Stimulated activated CD4-positive, alpha-beta T cell treated with anti-CD3 and anti-CD28 coated beads, Interleukin-4, amount 100 ng/mL, for 4 hours (primary cell): ENCODE measurements around the gene CCNK.
A peak's percentile ranks its signal among the peaks of the same experiment; 100 is the strongest.

ENCODE experiments used
- DNase-seq, 2 experiments: peaks; one replicate each; pipeline ENCODE4 v3.0.0-alpha.2; 2020

Gene CCNK

DNA sequence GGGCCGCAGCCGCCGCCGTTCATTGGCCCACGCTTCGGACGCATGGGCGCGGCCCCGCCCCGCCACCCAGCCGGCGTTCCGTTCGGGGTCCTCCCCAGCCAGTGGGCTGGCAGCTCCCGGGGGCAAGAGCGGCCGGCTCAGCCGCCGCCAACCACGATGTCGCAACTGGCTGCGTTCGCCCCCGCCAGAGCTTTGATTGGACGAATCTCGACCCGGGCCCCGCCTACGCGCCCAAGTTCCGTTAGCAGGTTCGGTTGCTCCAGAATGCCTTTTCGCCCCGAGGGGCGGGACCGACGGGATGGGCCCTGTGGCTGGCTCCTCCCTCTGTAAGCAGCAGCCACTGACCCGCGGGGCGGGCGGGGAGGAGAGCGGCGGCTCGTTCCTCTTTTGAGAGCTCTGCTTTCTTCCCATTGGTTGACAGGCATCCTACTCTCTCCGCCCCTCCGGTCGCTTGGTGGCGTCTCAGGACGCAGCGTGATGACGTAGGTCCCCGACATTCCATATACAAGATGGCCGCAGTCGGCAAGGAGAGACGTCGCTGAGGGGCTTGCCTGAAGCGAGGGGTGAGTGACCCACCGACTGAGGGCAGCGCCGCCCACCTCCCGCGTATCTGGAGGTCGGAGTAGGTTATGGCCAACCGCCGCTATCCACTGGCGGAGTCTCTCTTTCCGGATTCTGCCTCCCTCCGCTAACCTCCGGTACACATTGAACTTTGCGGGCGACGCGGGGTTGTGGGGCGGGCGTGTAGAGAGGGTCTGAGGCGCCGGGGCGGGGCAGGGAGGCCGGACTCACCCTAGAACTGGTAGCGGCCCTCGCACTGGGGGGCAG lies at the start of gene CCNK:
TSS of gene CCNK (plus strand) at position 493 of the 828 bp plus-strand sequence. CDS start 11,269 bp downstream, outside the sequence.
- peak; percentile 100 for DNase-seq

DNA sequence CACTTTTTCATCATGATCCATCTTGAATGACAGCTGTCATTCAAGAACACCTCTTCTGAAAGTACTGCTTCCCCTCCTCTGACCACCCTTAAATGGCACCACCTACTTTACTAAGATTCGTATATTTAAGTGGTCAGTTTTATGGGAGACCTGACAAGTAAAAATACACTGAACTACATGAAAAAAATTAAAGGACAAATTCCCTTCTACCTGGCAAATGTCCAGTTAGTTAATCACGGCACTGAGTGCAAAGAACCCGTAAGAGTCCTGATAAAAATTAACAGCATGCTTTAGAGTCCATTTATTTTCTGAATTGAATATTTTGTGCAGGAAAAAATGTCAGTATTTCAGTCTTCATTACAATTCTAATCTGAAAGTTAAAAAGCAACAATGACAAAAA lies 49.2 kb upstream of the CCNK start:
- no peak for DNase-seq

- no peak for DNase-seq
These were observed 48.7 kb upstream of the CCNK start for GRCh38 chr14:99432485-99432884.

DNA sequence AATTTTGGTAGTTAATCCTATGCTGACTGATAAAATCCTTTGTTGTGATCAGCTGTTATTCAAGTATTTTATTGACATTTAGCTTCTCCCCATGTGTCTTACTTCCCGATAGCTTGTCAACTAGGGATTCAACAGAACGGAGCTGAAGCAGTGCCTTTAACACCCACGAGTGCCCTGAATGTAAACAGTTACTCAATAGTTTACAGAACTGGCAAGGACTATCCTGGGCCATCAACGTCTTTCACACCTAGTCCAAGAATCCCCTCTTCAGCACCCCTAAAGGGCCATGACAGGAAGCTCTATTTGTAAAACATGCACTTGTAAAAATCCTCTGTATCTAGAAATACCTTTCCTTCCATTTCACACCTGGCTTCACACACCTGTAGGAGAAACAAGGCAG lies 45.9 kb upstream of the CCNK start:
- DNase-seq, result no peak

DNA sequence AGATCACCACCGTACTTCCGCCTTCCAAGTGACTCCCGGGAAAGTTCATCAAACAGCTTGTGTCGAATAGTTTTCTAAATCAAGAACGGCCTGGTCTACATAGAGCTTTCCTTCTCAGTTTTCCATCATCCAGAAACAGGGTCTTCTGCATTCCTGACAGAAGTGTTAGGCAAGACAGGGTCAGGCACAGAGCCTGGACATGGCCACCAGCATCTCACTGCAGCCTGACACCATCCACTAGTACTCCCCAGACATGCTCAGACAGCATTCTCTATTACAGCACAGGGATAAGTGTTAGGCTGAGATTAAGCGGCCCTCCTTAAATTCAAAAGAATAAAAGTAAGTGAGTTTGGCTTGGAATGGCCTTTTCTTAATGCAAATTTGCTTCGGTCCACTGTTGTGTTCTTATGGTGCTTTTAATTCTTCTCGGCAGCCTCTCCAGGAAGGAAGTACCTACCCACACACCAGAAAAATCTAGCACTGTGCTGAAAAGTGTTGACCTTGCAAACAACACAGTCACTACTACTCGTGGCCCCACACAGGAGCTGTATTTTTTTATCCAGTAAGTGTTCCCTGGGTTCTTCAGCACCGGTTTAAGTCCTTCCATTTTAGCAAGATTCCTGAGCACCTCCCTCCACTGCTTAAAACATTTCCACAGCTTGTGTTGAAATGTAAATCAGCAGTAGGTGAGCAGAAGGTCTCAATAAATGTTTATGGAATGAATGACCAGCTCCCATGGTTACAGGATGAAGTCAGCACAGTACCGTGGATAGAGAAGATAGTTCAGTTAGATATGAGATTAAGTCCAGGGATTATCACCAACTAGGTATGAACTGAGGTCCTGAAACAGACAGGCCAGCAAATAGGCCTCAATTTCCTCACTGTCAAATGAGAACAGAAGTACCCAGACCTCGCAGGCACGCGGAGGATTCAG lies 44.7 kb upstream of the CCNK start:
- DNase-seq, result no peak

DNA sequence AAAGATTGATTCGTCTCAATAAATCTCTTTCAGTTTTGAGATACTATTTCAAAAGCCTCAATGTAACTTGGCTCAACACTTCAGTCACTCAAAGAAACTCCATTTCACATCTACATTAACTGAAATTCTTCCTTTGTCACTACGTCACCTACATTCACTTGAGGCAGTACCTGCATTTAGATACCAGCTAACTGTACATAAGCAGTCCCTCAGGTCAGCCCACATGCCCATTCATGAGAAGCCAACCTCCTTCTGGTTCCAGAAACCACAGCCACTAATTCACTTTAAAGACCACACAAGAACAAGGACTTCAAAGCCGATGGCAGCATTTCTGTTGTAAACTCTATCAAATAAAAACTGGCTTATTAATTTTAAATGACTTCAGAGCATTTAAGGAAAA lies 43.5 kb upstream of the CCNK start:
- no peak for DNase-seq

GRCh38 chr14:99440278-99440677 lies 40.9 kb upstream of the CCNK start:
- DNase-seq, result no peak

- no peak for DNase-seq
These were observed 39.9 kb upstream of the CCNK start for GRCh38 chr14:99441157-99441870.

DNA sequence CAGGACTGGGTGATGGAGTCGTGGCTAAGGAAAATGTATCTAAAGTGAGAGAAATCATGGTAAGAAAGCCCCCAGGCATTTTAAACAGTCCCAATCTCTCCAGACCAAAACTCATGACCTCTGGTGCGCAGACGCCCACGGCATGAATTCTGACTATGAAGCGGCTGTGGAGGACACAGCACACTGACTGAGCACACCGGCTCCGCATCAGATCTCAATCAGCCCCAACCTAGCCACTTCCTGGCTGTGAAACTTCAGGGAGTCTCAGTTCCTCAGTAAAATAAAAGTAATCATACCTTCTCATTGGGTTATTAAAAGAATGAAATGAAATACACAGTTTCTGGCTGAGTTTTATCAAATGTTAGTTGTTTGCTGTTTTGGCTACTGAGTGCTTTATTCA lies 39.3 kb upstream of the CCNK start:
- no peak for DNase-seq

DNA sequence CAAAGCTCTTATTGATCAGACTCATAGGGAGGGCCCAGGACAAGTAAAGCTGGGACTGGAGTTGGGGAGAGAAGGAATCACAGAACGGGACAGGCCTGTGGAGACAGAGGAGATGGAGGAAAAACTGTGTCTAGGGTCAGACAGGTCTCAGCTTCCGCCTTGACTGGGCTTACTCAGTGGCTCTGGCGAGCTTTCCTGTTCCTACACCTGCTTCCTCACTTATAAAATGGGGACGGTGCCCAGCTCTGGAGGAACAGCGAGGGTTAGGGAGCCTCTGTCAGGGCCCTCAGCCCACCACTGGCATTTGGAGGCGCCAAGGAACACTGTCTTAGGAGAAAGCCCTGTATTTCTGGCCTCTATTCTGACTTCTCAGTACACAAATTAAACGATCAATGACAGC lies 35.3 kb upstream of the CCNK start:
- DNase-seq, result no peak

DNA sequence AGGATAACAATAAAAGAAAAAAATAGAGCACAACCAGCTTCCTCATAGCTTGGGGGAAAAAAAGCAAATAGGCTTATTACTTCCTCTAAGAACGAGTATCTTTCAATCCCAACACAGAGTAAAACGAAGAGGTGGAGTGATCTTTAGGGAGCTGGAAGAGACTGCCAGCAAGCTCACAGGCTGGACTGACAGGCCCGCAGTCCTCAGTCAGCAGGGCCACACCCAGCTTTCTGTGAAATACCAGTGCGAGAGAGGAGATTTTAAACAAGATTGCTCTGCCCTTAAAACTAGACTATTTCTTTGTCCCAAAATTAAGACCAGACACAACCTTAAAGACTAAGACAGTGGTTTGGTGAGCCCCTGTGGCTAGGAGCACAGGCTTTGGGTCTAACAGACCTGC lies 33.5 kb upstream of the CCNK start:
- DNase-seq, result no peak

DNA sequence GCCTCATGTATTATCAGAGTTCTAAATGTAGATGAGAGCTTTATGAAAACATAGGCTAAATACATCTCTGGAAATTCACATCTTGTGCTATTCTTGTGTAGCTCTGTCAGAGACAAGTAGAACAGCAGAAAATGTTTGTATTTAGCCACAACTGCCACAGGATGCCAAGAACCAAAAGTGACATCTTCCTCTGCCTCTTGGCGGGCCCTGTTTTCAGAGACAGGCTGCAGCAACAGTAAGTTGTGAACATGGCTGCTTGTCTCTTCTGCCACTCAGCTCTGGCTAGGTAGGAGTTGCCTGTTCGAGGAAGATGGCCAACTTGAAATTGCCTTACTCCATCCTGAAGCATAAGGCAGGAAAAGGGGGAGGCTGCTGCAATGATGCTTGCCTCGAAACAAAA lies 30.9 kb upstream of the CCNK start:
- no peak for DNase-seq

DNA sequence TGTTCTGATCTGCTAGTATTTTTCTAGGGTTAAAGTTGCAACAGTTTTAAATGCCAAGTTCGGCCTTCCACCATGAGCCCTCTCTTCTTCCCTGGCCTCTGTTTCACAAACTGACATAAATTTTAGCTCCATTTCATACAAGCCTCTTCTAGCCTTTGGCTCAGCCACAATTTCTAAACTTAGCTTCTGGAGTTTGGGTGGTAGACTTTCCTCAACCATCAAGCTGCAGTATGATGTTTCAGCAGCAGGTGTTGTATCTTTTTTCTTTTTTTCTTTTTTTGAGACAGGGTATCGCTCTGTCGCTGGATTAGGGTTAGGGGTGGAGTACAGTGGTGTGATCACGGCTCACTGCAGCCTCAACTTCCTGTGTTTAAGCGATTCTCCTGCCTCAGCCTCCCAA lies 30.0 kb upstream of the CCNK start:
- no peak for DNase-seq

GRCh38 chr14:99452968-99453367 lies 28.2 kb upstream of the CCNK start:
- DNase-seq, result no peak

GRCh38 chr14:99454246-99454645 lies 27.0 kb upstream of the CCNK start:
- no peak for DNase-seq

DNA sequence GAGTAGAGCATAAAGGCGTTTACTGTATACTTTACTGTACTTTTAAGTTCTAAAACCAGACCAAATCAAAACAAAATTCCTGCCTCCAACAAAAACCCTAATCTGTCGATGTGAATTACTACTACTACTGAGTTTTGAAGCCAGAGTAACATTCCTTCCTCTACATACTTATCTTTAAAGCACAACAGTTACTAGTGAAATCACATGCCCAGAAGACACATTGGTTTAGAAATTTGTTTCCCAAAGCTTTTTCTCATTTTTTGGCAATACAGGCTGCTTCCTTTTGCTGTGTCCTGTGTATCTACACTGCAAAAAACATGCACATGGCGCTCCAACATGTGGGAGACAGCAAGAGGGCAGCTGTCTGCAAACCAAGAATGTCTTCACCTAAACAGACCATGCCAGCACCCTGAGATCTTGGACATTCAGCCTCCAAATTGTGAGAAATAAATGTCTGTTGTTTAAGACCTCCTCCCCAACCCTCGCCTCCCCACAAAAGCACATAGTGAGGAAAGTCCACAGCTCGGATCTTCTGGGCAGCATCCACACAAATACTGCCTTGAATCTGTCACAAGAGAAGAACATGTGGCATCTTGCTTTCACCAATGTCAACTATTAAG lies 21.6 kb upstream of the CCNK start:
- DNase-seq, result no peak

DNA sequence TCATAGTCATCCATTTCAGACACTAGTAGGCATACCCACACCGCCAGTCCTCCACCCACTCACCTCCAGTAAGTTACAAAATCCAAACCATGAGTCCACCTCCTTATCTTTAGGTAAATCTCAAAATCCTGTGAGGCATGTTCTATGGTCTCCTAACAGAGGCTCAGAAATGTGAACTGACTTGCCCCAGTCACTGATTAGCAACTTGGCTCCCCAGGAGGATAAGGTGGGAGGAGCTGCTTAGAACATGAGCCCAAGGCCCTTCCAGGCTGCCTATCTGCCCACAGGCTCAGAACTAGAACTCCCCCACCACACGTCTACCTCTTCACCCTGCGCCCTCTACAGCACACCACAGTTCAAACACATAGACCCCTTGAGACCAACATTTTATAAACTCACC lies 20.4 kb upstream of the CCNK start:
- no peak for DNase-seq

DNA sequence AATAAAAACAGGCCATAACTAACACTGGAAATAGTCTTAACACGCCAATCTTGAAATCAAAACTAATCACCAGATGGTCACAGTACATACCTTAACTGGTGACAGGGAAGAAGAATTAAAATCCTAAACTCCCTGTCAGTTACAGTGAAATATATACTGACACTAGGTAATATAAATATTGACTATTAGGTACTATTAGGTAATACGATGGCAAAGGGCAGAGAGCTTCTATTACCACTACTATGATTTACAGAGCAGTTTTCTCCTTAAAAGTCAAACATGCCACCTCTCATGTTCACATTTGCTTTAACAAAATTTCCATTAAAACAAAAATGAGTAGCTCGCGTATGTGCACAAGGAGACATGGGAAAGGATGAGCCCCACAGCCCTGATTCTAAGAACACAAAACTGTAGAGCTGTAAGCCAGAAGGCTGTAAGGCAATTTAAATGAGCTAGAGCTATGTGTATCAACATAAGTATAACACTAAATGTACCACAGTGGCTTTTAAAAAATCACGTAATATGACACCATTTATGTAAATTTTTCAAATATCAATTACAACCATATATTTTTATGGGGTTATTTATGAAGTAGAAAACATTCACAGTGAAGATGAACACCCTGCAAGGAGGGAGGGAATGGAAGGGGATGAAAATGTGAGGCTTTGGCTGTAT lies 19.7 kb upstream of the CCNK start:
- no peak for DNase-seq

DNA sequence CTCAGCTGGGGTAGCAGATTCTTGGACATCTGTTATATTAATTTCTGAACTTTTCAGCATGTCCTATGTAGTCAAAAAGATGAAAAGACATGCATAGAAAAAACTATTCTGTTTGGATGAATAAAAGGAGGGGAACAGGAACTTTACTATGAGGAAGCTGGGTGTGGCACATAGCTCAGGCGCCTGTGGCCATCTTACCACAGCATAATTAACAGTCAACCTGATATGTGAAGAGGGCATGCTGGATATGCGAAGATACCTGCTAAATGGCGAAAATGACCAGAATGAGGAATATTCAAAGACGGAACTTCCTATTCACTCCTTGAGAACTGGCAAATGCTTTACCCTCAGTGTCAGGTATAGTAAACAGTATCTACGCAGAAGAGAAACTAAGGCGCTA lies 19.0 kb upstream of the CCNK start:
- no peak for DNase-seq

GRCh38 chr14:99463974-99464373 lies 17.2 kb upstream of the CCNK start:
- DNase-seq, result no peak

- DNase-seq, result no peak
These were observed 15.9 kb upstream of the CCNK start for GRCh38 chr14:99465288-99465687.

GRCh38 chr14:99466758-99467157 lies 14.5 kb upstream of the CCNK start:
- no peak for DNase-seq
